HL-60 (cell line): ENCODE data around the gene ZBTB7C.

ENCODE experiments used
- DNase-seq, 2 experiments: peaks; one replicate each; pipeline ENCODE4 v3.0.0-alpha.2; 2010 to 2020; ENCODE audit warnings: low read depth in 1 of 2, low spot score in 1 of 2
- H3K27ac ChIP-seq: fragments of 250-450 bp; sonication (Bioruptor Pico); replicated peaks from 2 replicates; pipeline ENCODE4 v1.5.1; 2020; ENCODE audit warnings: mild to moderate bottlenecking, moderate library complexity
- H3K27me3 ChIP-seq: fragments of 250-450 bp; sonication (Bioruptor Pico); 2 replicates; pipeline ENCODE4 v1.5.1; 2021; ENCODE audit warnings: mild to moderate bottlenecking, moderate library complexity; ENCODE audit not compliant: insufficient read depth, poor library complexity, severe bottlenecking
- H3K4me3 ChIP-seq: replicated peaks from 2 replicates; pipeline ENCODE4 v1.5.1; 2011; ENCODE audit warnings: mild to moderate bottlenecking, control low read depth, low read length; ENCODE audit not compliant: insufficient read depth
- GABPA ChIP-seq: IDR thresholded peaks from 2 replicates; pipeline ENCODE4 v1.6.1; 2012; ENCODE audit warnings: low read depth
- POLR2AphosphoS5 ChIP-seq: IDR thresholded peaks from 2 replicates; pipeline ENCODE4 v1.6.1; 2012; ENCODE audit warnings: low read depth
- SPI1 ChIP-seq: IDR thresholded peaks from 2 replicates; pipeline ENCODE4 v1.6.1; 2012; ENCODE audit warnings: low read depth, mild to moderate bottlenecking, borderline replicate concordance
- TF ChIP-seq, protein P1 (sequence below): IDR thresholded peaks from one replicate; pipeline ENCODE4 v1.5.1; 2011; ENCODE audit warnings: low read length, control low read depth, inconsistent platforms; ENCODE audit not compliant: insufficient read depth
- TF ChIP-seq, protein P2 (sequence below): IDR thresholded peaks from 2 replicates; pipeline ENCODE4 v1.6.1; 2012; ENCODE audit warnings: low read depth; ENCODE audit not compliant: insufficient replicate concordance

Gene ZBTB7C

DNA sequence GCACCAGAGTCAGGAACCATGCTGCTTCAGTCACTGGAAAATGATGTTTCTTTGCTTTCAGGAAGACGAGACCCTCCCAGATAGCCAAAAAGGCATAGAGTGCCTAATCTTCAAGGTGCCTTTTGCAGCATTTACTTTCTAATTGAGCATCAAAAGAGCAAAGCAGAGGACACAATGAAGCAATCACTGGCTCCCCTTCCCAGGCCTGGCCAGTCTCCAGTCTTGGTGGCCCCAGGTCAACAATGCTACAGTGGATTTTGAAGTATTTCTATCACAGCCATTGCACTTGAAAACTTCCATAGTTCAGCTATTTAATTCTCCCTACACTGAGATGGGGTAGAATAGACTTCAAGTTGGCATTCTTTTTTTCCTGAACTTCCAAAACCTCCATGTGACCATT is 15.4 kb downstream of the ZBTB7C start:
- DNase-seq = no peak
- TF ChIP-seq, protein P1, sequence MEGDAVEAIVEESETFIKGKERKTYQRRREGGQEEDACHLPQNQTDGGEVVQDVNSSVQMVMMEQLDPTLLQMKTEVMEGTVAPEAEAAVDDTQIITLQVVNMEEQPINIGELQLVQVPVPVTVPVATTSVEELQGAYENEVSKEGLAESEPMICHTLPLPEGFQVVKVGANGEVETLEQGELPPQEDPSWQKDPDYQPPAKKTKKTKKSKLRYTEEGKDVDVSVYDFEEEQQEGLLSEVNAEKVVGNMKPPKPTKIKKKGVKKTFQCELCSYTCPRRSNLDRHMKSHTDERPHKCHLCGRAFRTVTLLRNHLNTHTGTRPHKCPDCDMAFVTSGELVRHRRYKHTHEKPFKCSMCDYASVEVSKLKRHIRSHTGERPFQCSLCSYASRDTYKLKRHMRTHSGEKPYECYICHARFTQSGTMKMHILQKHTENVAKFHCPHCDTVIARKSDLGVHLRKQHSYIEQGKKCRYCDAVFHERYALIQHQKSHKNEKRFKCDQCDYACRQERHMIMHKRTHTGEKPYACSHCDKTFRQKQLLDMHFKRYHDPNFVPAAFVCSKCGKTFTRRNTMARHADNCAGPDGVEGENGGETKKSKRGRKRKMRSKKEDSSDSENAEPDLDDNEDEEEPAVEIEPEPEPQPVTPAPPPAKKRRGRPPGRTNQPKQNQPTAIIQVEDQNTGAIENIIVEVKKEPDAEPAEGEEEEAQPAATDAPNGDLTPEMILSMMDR = no peak
- no peak for TF ChIP-seq POLR2AphosphoS5
- TF ChIP-seq, protein P2, sequence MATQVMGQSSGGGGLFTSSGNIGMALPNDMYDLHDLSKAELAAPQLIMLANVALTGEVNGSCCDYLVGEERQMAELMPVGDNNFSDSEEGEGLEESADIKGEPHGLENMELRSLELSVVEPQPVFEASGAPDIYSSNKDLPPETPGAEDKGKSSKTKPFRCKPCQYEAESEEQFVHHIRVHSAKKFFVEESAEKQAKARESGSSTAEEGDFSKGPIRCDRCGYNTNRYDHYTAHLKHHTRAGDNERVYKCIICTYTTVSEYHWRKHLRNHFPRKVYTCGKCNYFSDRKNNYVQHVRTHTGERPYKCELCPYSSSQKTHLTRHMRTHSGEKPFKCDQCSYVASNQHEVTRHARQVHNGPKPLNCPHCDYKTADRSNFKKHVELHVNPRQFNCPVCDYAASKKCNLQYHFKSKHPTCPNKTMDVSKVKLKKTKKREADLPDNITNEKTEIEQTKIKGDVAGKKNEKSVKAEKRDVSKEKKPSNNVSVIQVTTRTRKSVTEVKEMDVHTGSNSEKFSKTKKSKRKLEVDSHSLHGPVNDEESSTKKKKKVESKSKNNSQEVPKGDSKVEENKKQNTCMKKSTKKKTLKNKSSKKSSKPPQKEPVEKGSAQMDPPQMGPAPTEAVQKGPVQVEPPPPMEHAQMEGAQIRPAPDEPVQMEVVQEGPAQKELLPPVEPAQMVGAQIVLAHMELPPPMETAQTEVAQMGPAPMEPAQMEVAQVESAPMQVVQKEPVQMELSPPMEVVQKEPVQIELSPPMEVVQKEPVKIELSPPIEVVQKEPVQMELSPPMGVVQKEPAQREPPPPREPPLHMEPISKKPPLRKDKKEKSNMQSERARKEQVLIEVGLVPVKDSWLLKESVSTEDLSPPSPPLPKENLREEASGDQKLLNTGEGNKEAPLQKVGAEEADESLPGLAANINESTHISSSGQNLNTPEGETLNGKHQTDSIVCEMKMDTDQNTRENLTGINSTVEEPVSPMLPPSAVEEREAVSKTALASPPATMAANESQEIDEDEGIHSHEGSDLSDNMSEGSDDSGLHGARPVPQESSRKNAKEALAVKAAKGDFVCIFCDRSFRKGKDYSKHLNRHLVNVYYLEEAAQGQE = no peak
- TF ChIP-seq SPI1 = no peak
- no peak for TF ChIP-seq GABPA
- Histone ChIP-seq H3K27me3 (peaks cover 35% of the 10 kb centered on the region), H3K4me3 (no peak overlapping the region), H3K27ac (no peak overlapping the region)

DNA sequence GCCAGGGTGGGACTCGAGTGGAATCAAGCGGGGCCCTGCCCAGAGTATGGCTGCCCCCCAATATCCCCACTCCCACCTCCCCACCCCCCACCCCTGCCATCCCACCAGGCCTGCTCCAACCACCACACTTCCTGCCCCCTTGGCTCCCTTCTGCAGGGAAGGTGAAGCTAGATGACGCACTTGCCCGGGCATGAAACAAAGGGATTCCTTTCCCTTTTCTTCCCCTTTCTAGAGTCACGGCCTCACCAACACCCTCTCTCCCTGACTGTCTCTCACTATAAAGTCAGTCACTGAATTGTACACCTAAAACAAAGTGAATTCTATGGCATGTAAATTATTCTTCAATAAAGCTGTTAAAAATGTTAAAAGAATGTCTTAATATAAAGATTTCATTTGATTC is 16.0 kb downstream of the ZBTB7C start:
- no peak overlapping the region for H3K27ac ChIP-seq
- no peak overlapping the region for H3K4me3 ChIP-seq
- TF ChIP-seq, protein P2 = no peak
- TF ChIP-seq SPI1 (no peak), GABPA (no peak), POLR2AphosphoS5 (no peak)
- TF ChIP-seq, protein P1 = no peak
- DNase-seq = no peak
- H3K27me3 ChIP-seq = peaks cover 35% of the 10 kb centered on the region

DNA sequence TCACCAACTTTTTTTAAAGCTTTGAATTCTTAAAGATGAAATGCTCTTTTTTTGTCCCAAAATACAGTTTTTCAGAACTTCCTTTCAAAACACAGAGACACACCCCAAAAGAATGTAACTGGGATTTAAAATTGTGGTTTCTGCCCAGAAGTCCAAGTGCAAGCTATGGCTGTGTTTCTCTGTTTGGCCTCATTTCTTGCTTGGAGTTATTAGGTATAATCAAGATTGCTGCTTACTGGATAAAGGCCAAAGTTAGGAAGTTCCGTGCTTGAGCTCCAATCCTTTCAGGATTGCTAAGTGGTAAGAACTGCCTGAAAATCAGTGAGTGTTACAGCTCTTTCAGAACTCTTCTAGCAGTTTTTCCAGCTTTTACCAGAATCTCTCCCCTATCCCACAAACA is 16.9 kb downstream of the ZBTB7C start:
- peaks cover 38% of the 10 kb centered on the region for H3K27me3 ChIP-seq
- H3K27ac ChIP-seq = no peak overlapping the region
- no peak for DNase-seq
- no peak overlapping the region for H3K4me3 ChIP-seq
- TF ChIP-seq POLR2AphosphoS5 (no peak), GABPA (no peak), SPI1 (no peak)
- TF ChIP-seq, protein P2 = no peak
- TF ChIP-seq, protein P1 = no peak
